ENCODE results near the gene HMX2. TPM values are rescaled to one million over a fixed set of nuclear protein-coding genes. Genes with fewer than 3 reads are reported as not detected.

Gene HMX2
- total and polyA plus RNA-seq, 2 of the 13 experiments (the other 11 are each of a cell fraction or from before 2014, with no cell fraction given) = not detected

GRCh38 chr10:123154092-123154710 is 6.3 kb downstream of the HMX2 start, which contains the start of gene BUB3 (continued):
- TF ChIP-seq ZNF749 (CRISPR knock-in tag; IDR thresholded peaks at IDR 0.05; ENCODE audit: borderline replicate concordance) (0 out of 2 replicates have a peak, but pooled peaks have one; percentile 48), HOXA5 (CRISPR knock-in tag; IDR thresholded peaks at IDR 0.05) (peak; percentile 17), SP4 (CRISPR knock-in tag; IDR thresholded peaks at IDR 0.05) (peak; percentile 81), PCBP1 (IDR thresholded peaks at IDR 0.05; ENCODE audit: borderline replicate concordance, low read depth, low read length) (peak; percentile 81; the same call in 1 of the 2 replicates), RBM39 (IDR thresholded peaks at IDR 0.05; ENCODE audit: low read depth, low read length, poor library complexity, severe bottlenecking) (peak; percentile 41), TBX3 (IDR thresholded peaks at IDR 0.05; ENCODE audit: borderline replicate concordance) (peak; percentile 46; the same call in 1 of the 2 replicates), ZNF180 (CRISPR knock-in tag; IDR thresholded peaks at IDR 0.05; ENCODE audit: borderline replicate concordance, low read depth) (no peak), CREB1 (IDR thresholded peaks at IDR 0.05) (peak; percentile 82), CREB1 (CRISPR knock-in tag; IDR thresholded peaks at IDR 0.05) (peak; percentile 89), ZNF607 (CRISPR knock-in tag; IDR thresholded peaks at IDR 0.05; ENCODE audit: borderline replicate concordance) (peak; percentile 26; the same call in 1 of the 2 replicates), NKX3-1 (CRISPR knock-in tag; IDR thresholded peaks at IDR 0.05) (no peak), GLI4 (CRISPR knock-in tag; IDR thresholded peaks at IDR 0.05; ENCODE audit: borderline replicate concordance) (no peak), GABPA (IDR thresholded peaks at IDR 0.05; ENCODE audit: low read depth, low read length) (peak; percentile 91), GABPA (CRISPR knock-in tag; IDR thresholded peaks at IDR 0.05; ENCODE audit: low read depth) (peak; percentile 97), NCOR1 (IDR thresholded peaks at IDR 0.05; ENCODE audit: borderline replicate concordance, low read length) (peak; percentile 29; the same call in 1 of the 2 replicates), DMAP1 (CRISPR knock-in tag; IDR thresholded peaks at IDR 0.05) (peak; percentile 81), PHF20 (CRISPR knock-in tag; IDR thresholded peaks at IDR 0.05) (peak; percentile 21; the same call in 1 of the 2 replicates), RXRB (CRISPR knock-in tag; IDR thresholded peaks at IDR 0.05; ENCODE audit: borderline replicate concordance) (peak; percentile 25; the same call in 1 of the 2 replicates), FOXO1 (CRISPR knock-in tag; IDR thresholded peaks at IDR 0.05) (0 out of 2 replicates have a peak, but pooled peaks have one; percentile 16), AFF4 (CRISPR knock-in tag; IDR thresholded peaks at IDR 0.05) (0 out of 2 replicates have a peak, but pooled peaks have one; percentile 51), FIP1L1 (IDR thresholded peaks at IDR 0.05; ENCODE audit: borderline replicate concordance, insufficient read depth, low read depth, low read length) (no peak), ZNF660 (CRISPR knock-in tag; IDR thresholded peaks at IDR 0.05; ENCODE audit: borderline replicate concordance, low read depth) (no peak), DNMT1 (CRISPR knock-in tag; IDR thresholded peaks at IDR 0.05) (no peak; the same call in 1 of the 2 replicates), ZNF570 (CRISPR knock-in tag; IDR thresholded peaks at IDR 0.05; ENCODE audit: borderline replicate concordance) (no peak), ZSCAN22 (CRISPR knock-in tag; IDR thresholded peaks at IDR 0.05) (no peak), ZNF280B (CRISPR knock-in tag; IDR thresholded peaks at IDR 0.05; ENCODE audit: borderline replicate concordance) (peak; percentile 46; the same call in 1 of the 2 replicates), ZKSCAN5 (CRISPR knock-in tag; IDR thresholded peaks at IDR 0.05) (no peak)

All from HepG2 (cell line).